H1 (cell line): ENCODE measurements around the gene USP24. TPM values are rescaled to one million over a fixed set of nuclear protein-coding genes. Genes with fewer than 3 reads are reported as not detected.

Experiments used
- CTCF ChIA-PET: fragments of 300-600 bp; sonication (Branson Sonifier 250); formaldehyde crosslinking; loops from one replicate; lab custom pipeline; 2021; ENCODE audit not compliant: partially characterized antibody; lab: Charles Lee
- POLR2A ChIA-PET: fragments of 300-600 bp; sonication (Branson Sonifier 250); formaldehyde crosslinking; loops from one replicate; lab custom pipeline; 2021; ENCODE audit warnings: inconsistent platforms; ENCODE audit not compliant: partially characterized antibody; lab: Charles Lee
- DNase-seq, 2 experiments: peaks; one replicate each; pipeline versions ENCODE4 v3.0.0 to v3.0.0-alpha.2; 2010 to 2022; ENCODE audit warnings: low spot score in 2 of 2, low read depth in 1 of 2, mixed read lengths in 1 of 2
- FAIRE-seq: peaks from 2 replicates; lab custom pipeline; 2011; peaks lifted over from hg19 to GRCh38; lab: Jason Lieb, UNC
- H2AFZ ChIP-seq: 2 replicates; pipeline ENCODE4 v1.8.1; 2012; ENCODE audit warnings: low read length, inconsistent platforms
- H2AK5ac ChIP-seq: 2 replicates; pipeline ENCODE4 v1.6.1; 2013; ENCODE audit warnings: low read depth, low read length
- H2BK120ac ChIP-seq: replicated peaks from 2 replicates; pipeline ENCODE3; 2013; ENCODE audit warnings: low read depth, low read length, inconsistent platforms
- H2BK12ac ChIP-seq: 2 replicates; pipeline ENCODE4 v1.6.1; 2013; ENCODE audit warnings: low read depth, low read length
- H2BK15ac ChIP-seq: 2 replicates; pipeline ENCODE4 v1.6.1; 2013; ENCODE audit warnings: low read length
- H2BK20ac ChIP-seq: 2 replicates; pipeline ENCODE4 v1.6.1; 2013; ENCODE audit warnings: low read length
- H2BK5ac ChIP-seq: 2 replicates; pipeline ENCODE4 v1.6.1; 2013; ENCODE audit warnings: low read depth, low read length
- H3K14ac ChIP-seq: 2 replicates; pipeline ENCODE4 v1.6.1; 2013; ENCODE audit warnings: inconsistent platforms; ENCODE audit not compliant: insufficient read length
- H3K18ac ChIP-seq: 2 replicates; pipeline ENCODE4 v1.6.1; 2013; ENCODE audit warnings: low read length; ENCODE audit errors: extremely low read depth
- H3K23ac ChIP-seq: 2 replicates; pipeline ENCODE4 v1.6.1; 2013; ENCODE audit warnings: inconsistent platforms; ENCODE audit not compliant: insufficient read length
- H3K23me2 ChIP-seq: 2 replicates; pipeline ENCODE4 v1.6.1; 2013; ENCODE audit warnings: low read depth, low read length
- H3K27ac ChIP-seq: 2 replicates; pipeline ENCODE4 v1.6.1; 2011; ENCODE audit warnings: low read depth, low read length, inconsistent platforms
- H3K27me3 ChIP-seq, 4 experiments: replicated peaks in 1 of 4; 1 replicate in 1 of 4; 2 replicates in 3 of 4; pipeline versions ENCODE4 v1.6.1 to v1.8.1; 2011 to 2013; ENCODE audit warnings: low read length in 3 of 4, mild to moderate bottlenecking in 3 of 4, inconsistent platforms in 2 of 4, mixed read lengths in 2 of 4, moderate library complexity in 1 of 4; ENCODE audit not compliant: control insufficient read depth in 3 of 4, insufficient read depth in 3 of 4; ENCODE audit errors: extremely low read depth in 1 of 4
- H3K36me3 ChIP-seq, 4 experiments: 2 replicates each; pipeline versions ENCODE4 v1.6.1 to v1.8.1; 2011 to 2013; ENCODE audit warnings: mild to moderate bottlenecking in 4 of 4, low read length in 3 of 4, moderate library complexity in 2 of 4, control low read depth in 1 of 4, inconsistent platforms in 1 of 4; ENCODE audit not compliant: insufficient read depth in 4 of 4, control insufficient read depth in 2 of 4
- H3K4ac ChIP-seq: replicated peaks from 2 replicates; pipeline ENCODE3; 2013; ENCODE audit warnings: low read length, low read depth, mixed read lengths, inconsistent platforms; ENCODE audit not compliant: insufficient read length
- H3K4me1 ChIP-seq, 4 experiments: replicated peaks in 1 of 4; 1 replicate in 1 of 4; 2 replicates in 3 of 4; pipeline versions ENCODE4 v1.6.1 to v1.8.1; 2011 to 2013; ENCODE audit warnings: low read length in 3 of 4, inconsistent platforms in 2 of 4, mixed read lengths in 1 of 4; ENCODE audit not compliant: insufficient read depth in 4 of 4, control insufficient read depth in 3 of 4
- H3K4me2 ChIP-seq, 2 experiments: 2 replicates each; pipeline versions ENCODE4 v1.6.1 to v1.8.1; 2011 to 2013; ENCODE audit warnings: low read depth in 2 of 2, low read length in 2 of 2, control low read depth in 1 of 2, inconsistent platforms in 1 of 2, mild to moderate bottlenecking in 1 of 2; ENCODE audit not compliant: insufficient read depth in 1 of 2
- H3K4me3 ChIP-seq, 4 experiments: fragments of 200-600, 300-600 bp in 1 of 4; sonication (generic), shearing (Covaris generic), sonication (Bioruptor Twin) in 1 of 4; 2 replicates each; pipeline versions ENCODE4 v1.5.1 to v1.8.1; 2011 to 2016; ENCODE audit warnings: low read length in 4 of 4, low read depth in 3 of 4, control low read depth in 2 of 4, inconsistent platforms in 2 of 4, mild to moderate bottlenecking in 2 of 4, mixed read lengths in 1 of 4, moderate library complexity in 1 of 4; ENCODE audit not compliant: insufficient read depth in 2 of 4; ENCODE audit errors: extremely low read depth in 1 of 4
- H3K56ac ChIP-seq: replicated peaks from 2 replicates; pipeline ENCODE3; 2013; ENCODE audit warnings: low read depth, mild to moderate bottlenecking, mixed read lengths, low read length, inconsistent platforms; ENCODE audit not compliant: insufficient read length
- H3K79me1 ChIP-seq: 2 replicates; pipeline ENCODE4 v1.6.1; 2013; ENCODE audit warnings: low read depth, low read length, control low read depth
- H3K79me2 ChIP-seq, 2 experiments: 2 replicates each; pipeline versions ENCODE4 v1.6.1 to v1.8.1; 2012 to 2013; ENCODE audit warnings: low read length in 2 of 2, mild to moderate bottlenecking in 2 of 2, inconsistent platforms in 1 of 2; ENCODE audit not compliant: insufficient read depth in 2 of 2, control insufficient read depth in 1 of 2
- H3K9ac ChIP-seq, 4 experiments: replicated peaks in 1 of 4; 1 replicate in 1 of 4; 2 replicates in 3 of 4; pipeline versions ENCODE4 v1.6.1 to v1.8.1; 2011 to 2013; ENCODE audit warnings: low read depth in 3 of 4, low read length in 3 of 4, control low read depth in 2 of 4, mild to moderate bottlenecking in 2 of 4, moderate library complexity in 2 of 4, inconsistent platforms in 1 of 4; ENCODE audit errors: extremely low read depth in 1 of 4
- H3K9me3 ChIP-seq, 2 experiments: 2 replicates each; pipeline versions ENCODE4 v1.6.1 to v1.8.1; 2012 to 2013; ENCODE audit warnings: mild to moderate bottlenecking in 2 of 2, moderate library complexity in 2 of 2, control low read depth in 1 of 2, inconsistent platforms in 1 of 2, low read depth in 1 of 2, low read length in 1 of 2, mixed read lengths in 1 of 2; ENCODE audit not compliant: insufficient read depth in 2 of 2
- H4K20me1 ChIP-seq, 2 experiments: replicated peaks in 1 of 2; 2 replicates each; pipeline versions ENCODE3 to v1.8.1; 2011 to 2013; ENCODE audit warnings: inconsistent platforms in 2 of 2, low read length in 2 of 2, mild to moderate bottlenecking in 1 of 2; ENCODE audit not compliant: insufficient read depth in 2 of 2, control insufficient read depth in 1 of 2
- H4K5ac ChIP-seq: 2 replicates; pipeline ENCODE4 v1.6.1; 2013; ENCODE audit warnings: low read length, low read depth, mixed read lengths, inconsistent platforms; ENCODE audit not compliant: insufficient read length
- H4K8ac ChIP-seq: 2 replicates; pipeline ENCODE4 v1.8.0; 2013; ENCODE audit warnings: mild to moderate bottlenecking, moderate library complexity, low read length, inconsistent platforms; ENCODE audit not compliant: insufficient read depth; ENCODE audit errors: extremely low read depth
- H4K91ac ChIP-seq: replicated peaks from 2 replicates; pipeline ENCODE3; 2013; ENCODE audit warnings: low read length, mixed read lengths, inconsistent platforms; ENCODE audit not compliant: insufficient read length
- BCL11A ChIP-seq, 2 experiments: IDR thresholded peaks; one replicate each; pipeline ENCODE4 v1.6.1; 2011; ENCODE audit warnings: low read depth in 2 of 2, low read length in 2 of 2, mild to moderate bottlenecking in 2 of 2
- CHD1 ChIP-seq: IDR thresholded peaks from 2 replicates; pipeline ENCODE4 v1.6.1; 2012; ENCODE audit warnings: low read depth, low read length, improper control_type of control experiment
- KDM1A ChIP-seq: fragments of 200-600, 300-600 bp; sonication (generic); IDR thresholded peaks from 2 replicates; pipeline ENCODE4 v1.7.1; 2016; ENCODE audit warnings: mild to moderate bottlenecking, low read length, borderline replicate concordance
- MAFK ChIP-seq: IDR thresholded peaks from 2 replicates; pipeline ENCODE4 v1.6.1; 2012; ENCODE audit warnings: low read depth, mild to moderate bottlenecking, improper control_type of control experiment, low read length
- NRF1 ChIP-seq: IDR thresholded peaks from 2 replicates; pipeline ENCODE4 v1.6.1; 2011; ENCODE audit warnings: mild to moderate bottlenecking, low read depth, low read length, improper control_type of control experiment
- SAP30 ChIP-seq: fragments of 300-600 bp; sonication (generic); IDR thresholded peaks from 2 replicates; pipeline ENCODE4 v1.7.1; 2012; ENCODE audit warnings: low read length, moderate library complexity, mild to moderate bottlenecking, inconsistent platforms; ENCODE audit not compliant: insufficient read depth, insufficient replicate concordance
- SIX5 ChIP-seq: IDR thresholded peaks from 2 replicates; pipeline ENCODE4 v1.6.1; 2011; ENCODE audit warnings: mild to moderate bottlenecking, low read depth, low read length
- SP2 ChIP-seq: IDR thresholded peaks from 2 replicates; pipeline ENCODE4 v1.6.1; 2012; ENCODE audit warnings: mild to moderate bottlenecking, low read length, inconsistent platforms
- TBP ChIP-seq: IDR thresholded peaks from 2 replicates; pipeline ENCODE4 v1.6.1; 2011; ENCODE audit warnings: low read depth, low read length, improper control_type of control experiment
- WGBS, 2 experiments: shearing (Covaris generic) in 1 of 2; methylation state at CpG; one replicate each; pipeline versions ENCODE4 v1.1.6 to v1.1.7; 2013 to 2015; ENCODE audit warnings: low lambda C conversion rate in 2 of 2, mixed read lengths in 2 of 2, inconsistent platforms in 1 of 2, low coverage in 1 of 2, missing lambda C conversion rate in 1 of 2; ENCODE audit not compliant: insufficient replicate concordance in 2 of 2, insufficient coverage in 1 of 2, insufficient read length in 1 of 2; ENCODE audit errors: extremely low coverage in 1 of 2, missing lambda C conversion rate in 1 of 2; 5-methylcytosine and 5-hydroxymethylcytosine counted together
- polyA plus RNA-seq, 7 experiments: library from polyadenylated mRNA; depleted of rRNA in 3 of 7; stranded (reverse) in 5 of 7; unstranded in 2 of 7; fragments of >200 nt in 5 of 7; fragments of 200-250 nt in 2 of 7; gene quantifications; 1 replicate in 5 of 7; 2 replicates in 1 of 7; 4 replicates in 1 of 7; pipeline versions ENCODE4 v1.2.1 to v1.2.3, GENCODE V29; 2011 to 2013; ENCODE audit warnings: missing spikeins in 2 of 7, mixed read lengths in 2 of 7
- total RNA-seq: library from RNA; stranded (reverse); fragmentation: NEBNext Ultra II Directional; extraction: Animal tissue kit (Norgen Biotek cat#: 25700); gene quantifications from 2 replicates; pipeline ENCODE4 v1.2.1, GENCODE V29; 2021

Gene USP24
- total and polyA plus RNA-seq, 2 of the 8 experiments (the other 6 are each of a cell fraction or from before 2014, with no cell fraction given): 11.1 to 34.6 TPM

GRCh38 chr1:55246896-55247295 is 31.7 kb upstream of the USP24 start:
- Histone ChIP-seq H2BK12ac (no peak overlapping the region), H3K4me2 (no peak overlapping the region), H3K79me2 (no peaks in the 10 kb centered on the region), H2BK20ac (no peak overlapping the region), H3K79me1 (no peaks in the 10 kb centered on the region), H3K18ac (no peak overlapping the region)
- POLR2A ChIA-PET: no interaction called here
- no peak for TF ChIP-seq TBP
- TF ChIP-seq MAFK: no peak
- TF ChIP-seq SP2: no peak
- TF ChIP-seq SIX5: no peak
- TF ChIP-seq BCL11A (IDR thresholded peaks at IDR 0.05; ENCODE audit: low read depth in 2 of 2, low read length in 2 of 2): no peak
- no peak for TF ChIP-seq CHD1
- no peak for TF ChIP-seq KDM1A
- TF ChIP-seq NRF1: no peak
- TF ChIP-seq SAP30: no peak
- TF ChIP-seq, all 59 proteins: peak for 0
- no peak overlapping the region for H3K4me3 ChIP-seq
- no peaks in the 10 kb centered on the region for H3K27me3 ChIP-seq
- H2BK15ac ChIP-seq: no peak overlapping the region
- no peak overlapping the region for H3K14ac ChIP-seq
- CTCF ChIA-PET: interaction anchor here (0.7 to 1.7 kb wide), 5 partner anchors 19 to 332 kb away, joined by 3 to 5 read pairs (median 3); no protein-coding TSS in a partner anchor
- H4K91ac ChIP-seq: no peak overlapping the region
- H3K56ac ChIP-seq: no peak overlapping the region
- H3K9ac ChIP-seq: no peak overlapping the region
- no peak overlapping the region for H3K23ac ChIP-seq
- no peak overlapping the region for H3K27ac ChIP-seq
- no peak overlapping the region for H4K5ac ChIP-seq
- no peak for DNase-seq
- H2BK5ac ChIP-seq: no peak overlapping the region
- H2BK120ac ChIP-seq: no peak overlapping the region
- no peaks in the 10 kb centered on the region for H3K9me3 ChIP-seq
- no peaks in the 10 kb centered on the region for H3K4me1 ChIP-seq
- no peaks in the 10 kb centered on the region for H4K20me1 ChIP-seq
- H3K36me3 ChIP-seq: no peaks in the 10 kb centered on the region
- H4K8ac ChIP-seq: no peak overlapping the region
- no peaks in the 10 kb centered on the region for H3K23me2 ChIP-seq
- H2AFZ ChIP-seq: no peak overlapping the region
- 82% methylated on average over 2 of the region's 2 CpGs; no CpG with 5 or more reads in 1 of the 2 experiments for WGBS, 2 experiments
- no peak overlapping the region for H2AK5ac ChIP-seq
- no peak overlapping the region for H3K4ac ChIP-seq
- no peak for FAIRE-seq
